ENCODE results near the gene TLE5.
"Not testable (repeated sequence)": the region's sequence is repeated elsewhere in the genome, so short reads cannot be mapped to it uniquely, and the experiment has no call there.

The TLE5 gene

DNA sequence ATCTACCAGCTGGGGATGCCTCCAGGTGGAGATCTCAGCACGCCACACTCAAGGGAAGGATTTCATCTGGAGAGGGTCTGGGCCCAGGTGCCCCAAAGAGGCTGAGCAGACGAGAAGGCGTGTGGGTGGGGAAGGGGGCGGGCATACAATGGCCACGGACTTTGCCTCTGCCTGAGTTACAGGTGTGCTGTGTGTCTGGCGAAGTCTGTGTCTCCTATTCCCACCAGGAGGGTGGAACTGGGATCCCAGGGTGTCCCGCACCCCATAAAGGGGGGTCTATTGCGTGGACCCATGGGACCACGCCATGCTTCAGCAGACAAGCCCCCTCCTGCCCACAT is 36.8 kb downstream of the TLE5 start:
- DNase-seq (ENCODE audit: low spot score): no peak

GRCh38 chr19:3024870-3025548 is 37.3 kb downstream of the TLE5 start:
- no peak for DNase-seq (ENCODE audit: low spot score)

DNA sequence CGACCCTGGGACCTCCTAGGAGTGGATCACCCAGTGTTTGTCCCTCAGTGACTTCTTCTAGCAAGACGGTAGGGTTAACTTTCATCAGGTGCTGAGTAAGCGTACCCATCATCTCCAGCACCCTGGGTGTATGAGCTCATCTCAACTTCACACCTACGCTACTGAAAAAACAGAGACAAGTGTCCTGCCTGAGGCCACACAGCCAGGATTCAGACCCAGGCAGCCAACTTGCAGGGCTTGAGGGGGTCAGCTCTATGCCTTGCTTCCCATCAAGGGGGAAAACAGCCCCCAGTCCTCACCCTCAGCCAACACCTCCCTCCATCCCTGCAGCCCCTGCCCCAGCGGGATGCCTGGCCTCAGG is 37.8 kb downstream of the TLE5 start:
- DNase-seq (ENCODE audit: low spot score): no peak

DNA sequence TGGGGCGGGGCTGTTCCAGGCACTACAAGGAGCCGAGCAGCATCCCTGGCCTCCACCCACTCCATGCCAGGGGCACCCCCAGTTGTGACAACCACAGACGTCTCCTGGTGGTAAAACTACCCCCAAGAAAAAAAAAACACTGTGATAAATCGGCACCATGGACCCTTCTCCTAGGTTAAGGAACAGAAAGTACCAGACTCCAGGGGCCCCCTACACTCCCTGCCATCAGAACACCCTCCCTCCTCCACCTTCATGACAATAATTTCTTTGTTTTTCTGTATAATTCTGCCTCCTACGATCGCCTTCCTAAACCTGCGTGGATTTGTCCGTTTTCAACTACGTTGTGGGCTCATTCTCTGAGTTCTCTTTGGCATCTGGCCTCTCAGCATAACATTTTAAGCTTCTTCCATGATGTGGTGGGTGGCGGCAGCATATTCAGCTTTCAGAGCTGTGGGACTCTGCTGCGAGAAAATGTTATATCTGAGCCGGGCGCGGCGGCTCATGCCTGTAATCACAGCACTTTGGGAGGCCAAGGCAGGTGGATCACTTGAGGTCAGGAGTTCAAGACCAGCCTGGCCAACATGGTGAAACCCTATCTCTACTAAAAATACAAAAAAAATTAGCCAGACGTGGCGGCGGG is 41.9 kb downstream of the TLE5 start:
- DNase-seq (ENCODE audit: low spot score): no peak

GRCh38 chr19:3019211-3019854 is 43.0 kb downstream of the TLE5 start:
- no peak for DNase-seq (ENCODE audit: low spot score)

DNA sequence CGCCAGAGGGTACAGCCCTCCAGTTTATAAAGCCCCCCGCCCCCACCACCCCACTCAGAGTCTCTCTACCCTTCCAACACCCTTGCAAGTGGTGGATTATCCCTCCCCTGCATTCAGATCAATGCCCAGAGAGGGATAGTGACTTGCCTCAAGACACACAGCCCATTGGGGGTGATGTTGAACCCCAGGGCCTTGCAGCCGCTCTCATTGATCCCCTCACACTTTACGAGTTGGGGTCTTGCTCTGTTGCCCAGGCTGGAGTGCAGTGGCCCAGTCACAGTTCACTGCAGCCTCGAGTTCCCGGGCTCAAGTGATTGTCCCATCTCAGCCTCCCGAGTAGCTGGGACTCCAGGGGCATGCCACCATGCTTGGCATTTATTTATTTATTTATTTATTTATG is 44.4 kb downstream of the TLE5 start:
- no peak for DNase-seq (ENCODE audit: low spot score)

- no peak for DNase-seq (ENCODE audit: low spot score)
These were observed 46.9 kb downstream of the TLE5 start for GRCh38 chr19:3015126-3016057.

DNA sequence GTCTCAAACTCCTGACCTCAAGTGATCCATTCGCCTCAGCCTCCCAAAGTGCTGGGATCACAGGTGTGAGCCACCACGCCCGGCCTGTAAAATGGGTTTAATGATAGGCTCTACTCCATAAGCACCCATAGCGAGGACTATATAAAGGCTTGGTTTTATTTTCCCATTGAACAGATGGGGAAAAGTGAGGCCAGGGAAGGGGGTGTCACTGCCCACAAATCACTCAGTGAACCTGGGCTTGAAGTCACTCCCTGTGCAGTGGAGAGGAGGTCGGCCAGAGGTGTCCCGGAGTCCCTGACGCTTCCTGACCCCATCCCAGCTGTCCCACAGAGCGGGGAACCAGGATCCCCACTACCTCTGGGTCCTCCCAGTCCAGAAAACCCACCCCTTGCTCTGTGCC is 48.2 kb downstream of the TLE5 start:
- no peak for DNase-seq (ENCODE audit: low spot score)

DNA sequence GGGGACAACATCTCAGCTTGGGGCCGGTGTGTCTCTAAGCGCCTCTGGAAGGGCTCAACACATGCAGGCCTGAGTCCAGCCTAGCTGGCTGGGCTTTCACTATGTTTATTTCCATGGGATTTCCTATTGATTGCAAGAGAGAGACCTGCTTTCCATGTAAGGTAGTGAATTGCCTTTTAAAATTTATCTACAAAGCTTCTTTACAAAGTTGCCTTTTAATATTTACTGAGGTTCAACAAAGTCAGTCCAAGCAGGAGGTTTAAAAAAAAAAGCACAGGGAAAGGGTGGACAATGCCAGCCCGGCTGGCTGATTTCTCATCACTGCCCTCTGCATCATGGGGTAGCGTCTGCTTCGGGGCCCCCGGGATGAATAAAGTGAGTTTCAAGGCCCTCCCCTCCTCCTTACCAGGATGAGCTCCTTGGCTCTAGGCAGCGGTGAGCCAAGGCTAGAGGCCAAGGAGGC is 49.0 kb downstream of the TLE5 start:
- DNase-seq (ENCODE audit: low spot score): no peak

DNA sequence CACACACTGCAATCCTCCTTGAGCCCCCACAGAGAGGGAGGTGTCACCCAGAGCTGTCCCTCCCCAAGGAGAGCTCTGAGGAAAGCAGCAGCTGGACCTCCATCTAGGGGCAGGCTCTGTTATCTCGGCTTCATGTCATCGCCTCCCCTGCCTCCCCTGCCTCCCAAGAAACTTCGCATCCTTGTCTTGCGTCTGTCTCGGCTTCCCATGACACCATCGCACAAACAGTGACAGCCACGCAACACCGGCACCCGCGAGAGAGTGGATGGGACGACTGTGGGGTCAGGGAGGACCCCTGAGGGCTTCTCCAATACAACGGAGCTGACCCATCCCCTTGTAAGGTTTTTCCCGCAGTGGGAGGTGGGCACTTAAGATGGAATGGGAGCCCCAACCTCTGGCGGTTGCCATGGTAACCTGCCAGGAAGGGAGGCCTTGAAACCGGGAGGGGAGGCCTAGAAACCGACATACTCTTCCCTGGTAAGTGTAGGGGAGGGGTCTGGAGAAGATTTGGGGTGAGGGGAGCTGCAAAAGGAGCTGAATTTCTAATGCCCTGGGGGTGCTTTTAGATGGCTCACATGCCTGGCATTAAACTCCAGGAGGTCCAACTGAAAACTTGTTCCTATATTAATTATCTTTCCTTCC is 49.6 kb downstream of the TLE5 start:
- no peak for DNase-seq (ENCODE audit: low spot score)

DNA sequence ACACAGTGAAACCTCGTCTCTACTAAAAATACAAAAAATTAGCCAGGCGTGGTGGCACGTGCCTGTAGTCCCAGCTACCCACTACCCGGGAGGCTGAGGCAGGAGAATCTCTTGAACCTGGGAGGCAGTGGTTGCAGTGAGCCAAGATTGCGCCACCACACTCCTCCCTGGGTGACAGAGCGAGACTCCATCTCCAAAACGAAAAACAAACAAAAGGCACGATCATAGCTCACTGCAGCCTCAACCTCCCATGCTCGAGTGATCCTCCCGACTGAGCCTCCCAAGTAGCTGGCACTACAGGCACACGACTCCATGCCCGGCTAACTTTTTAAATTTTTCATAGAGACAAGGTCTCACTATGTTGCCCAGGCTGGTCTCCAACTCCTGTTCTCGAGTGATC is 50.2 kb downstream of the TLE5 start:
- DNase-seq (ENCODE audit: low spot score): not testable (repeated sequence)

DNA sequence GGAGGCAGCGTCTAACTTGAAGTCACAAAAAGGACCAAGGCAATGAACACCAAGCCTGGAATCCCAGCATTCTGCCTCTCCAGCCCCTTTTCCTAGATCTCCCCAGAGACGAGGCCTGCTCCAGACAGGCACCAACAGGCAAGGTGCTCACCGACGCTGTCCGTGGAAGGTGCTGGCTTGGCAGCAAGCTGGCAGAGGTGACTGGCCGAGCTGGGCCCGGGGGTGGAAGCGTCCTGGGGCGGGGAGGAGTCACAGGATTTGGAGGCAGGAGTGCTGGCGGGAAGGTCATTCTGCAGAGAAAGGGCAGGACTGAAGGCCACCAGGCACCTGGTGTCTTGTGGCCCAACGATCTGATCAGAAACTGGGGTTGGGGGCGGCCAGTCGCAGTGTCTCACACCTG is 51.4 kb downstream of the TLE5 start:
- no peak for DNase-seq (ENCODE audit: low spot score)

DNA sequence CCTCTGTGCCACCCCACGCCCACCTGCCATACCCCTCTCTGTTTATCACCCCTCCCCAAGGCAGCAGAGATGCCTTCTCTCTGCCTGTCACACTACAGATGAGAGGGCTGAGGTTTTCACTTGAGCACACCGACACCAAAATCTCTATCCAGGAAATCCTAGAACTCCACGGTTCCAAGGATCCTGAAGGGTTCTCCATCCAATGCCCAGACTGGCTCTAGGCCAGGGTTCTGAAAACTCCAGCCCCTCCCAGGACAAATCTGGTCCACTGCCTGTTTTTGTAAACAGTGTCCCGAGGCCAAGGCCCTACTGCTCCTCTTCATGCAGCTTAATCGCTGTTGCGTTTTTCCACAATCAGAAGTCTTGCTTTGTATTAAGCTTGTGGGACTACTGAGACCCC is 53.3 kb downstream of the TLE5 start:
- no peak for DNase-seq (ENCODE audit: low spot score)

- no peak for DNase-seq (ENCODE audit: low spot score)
These were observed 54.3 kb downstream of the TLE5 start for GRCh38 chr19:3007975-3008374.

GRCh38 chr19:3006075-3006767 is 56.1 kb downstream of the TLE5 start:
- DNase-seq (ENCODE audit: low spot score): no peak

GRCh38 chr19:3005345-3005744 is 57.0 kb downstream of the TLE5 start:
- DNase-seq (ENCODE audit: low spot score): no peak

- DNase-seq (ENCODE audit: low spot score): no peak
These were observed 57.8 kb downstream of the TLE5 start for GRCh38 chr19:3004522-3004921.

DNA sequence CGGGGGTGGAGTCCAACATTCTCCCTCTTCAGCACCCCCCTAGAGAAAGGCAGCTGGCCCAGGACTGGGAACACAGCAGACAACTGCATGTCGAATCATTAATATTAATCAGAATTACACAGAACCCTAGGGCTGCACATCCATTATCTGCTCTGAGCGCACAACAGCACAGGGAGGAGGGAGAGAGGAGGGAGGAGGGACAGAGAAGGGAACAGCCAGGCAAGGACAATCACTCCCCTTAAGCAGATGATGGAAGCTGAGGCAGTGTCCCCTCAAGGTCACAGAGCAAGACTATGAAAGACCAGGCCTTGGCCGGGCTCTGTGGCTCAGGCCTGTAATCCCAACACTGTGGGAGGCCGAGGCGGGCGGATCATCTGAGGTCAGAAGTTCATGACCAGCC is 59.2 kb downstream of the TLE5 start:
- DNase-seq (ENCODE audit: low spot score): no peak
